T-helper 1 cell treated with Interleukin-12 subunit alpha and Interleukin-12 subunit beta and Interleukin-4 antibody, amounts not matched to agents 30 ng/mL and 1 ng/mL, for 36 hours (primary cell): ENCODE measurements around the gene CACNA1B. TPM values are rescaled to one million over a fixed set of nuclear protein-coding genes. Genes with fewer than 3 reads are reported as not detected.
"Not testable (repeated sequence)": the region's sequence is repeated elsewhere in the genome, so short reads cannot be mapped to it uniquely, and the experiment has no call there.

Source experiments
- intact Hi-C: fragments of 100-400 bp; cut with micrococcal nuclease; formaldehyde crosslinking; loops from one replicate; pipeline ENCODE4 v1.15.1; 2024
- total RNA-seq: library from RNA; stranded (reverse); gene quantifications from 2 replicates; pipeline ENCODE4 v1.2.3, GENCODE V29; 2022

The CACNA1B gene
- total RNA-seq, 1 donor from 2014 or later, result 0.07 TPM

GRCh38 chr9:138126858-138127584 is 249.4 kb downstream of the CACNA1B start:
- intact Hi-C loops, result not testable (repeated sequence)

DNA sequence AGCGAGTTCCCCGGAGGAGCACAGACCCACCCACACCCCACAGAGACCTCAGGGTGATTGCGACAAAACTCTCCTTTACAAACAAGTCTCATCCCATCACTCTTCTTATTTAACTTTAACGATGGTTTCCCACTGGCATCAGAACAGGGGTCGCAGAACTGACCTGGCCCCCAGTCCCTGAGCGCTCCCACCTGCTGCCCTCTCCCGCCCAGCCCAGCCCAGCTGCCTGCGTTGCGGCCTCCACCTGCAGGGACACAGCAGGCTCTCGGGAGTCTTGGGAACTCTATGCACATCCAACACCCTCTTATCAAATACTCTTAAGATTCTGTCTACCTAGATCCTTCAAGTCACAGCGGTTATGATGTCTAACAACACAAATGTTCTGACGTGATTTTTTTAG is 250.4 kb downstream of the CACNA1B start:
- intact Hi-C loops, result not testable (repeated sequence)

DNA sequence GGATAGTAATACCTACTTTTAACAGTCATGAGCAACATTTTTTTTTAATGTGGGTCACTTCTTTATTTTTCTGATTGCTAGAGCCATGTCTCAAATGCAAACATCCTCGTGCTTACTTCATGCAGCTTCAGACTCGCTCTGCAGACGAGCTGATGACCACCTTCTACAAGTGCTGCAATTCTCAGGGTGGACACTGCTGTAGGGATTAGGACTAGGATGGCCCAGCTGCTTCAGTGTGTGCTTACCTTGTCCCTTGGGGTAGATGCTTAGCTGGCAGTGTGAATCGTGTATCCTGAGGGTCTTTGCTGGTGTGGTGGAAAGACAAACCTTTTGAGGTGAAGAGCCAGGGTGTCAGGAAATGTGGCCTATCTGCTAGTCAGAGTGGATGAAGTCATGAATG is 251.7 kb downstream of the CACNA1B start:
- intact Hi-C loops, result not testable (repeated sequence)

- intact Hi-C loops, result not testable (repeated sequence)
These were observed 255.5 kb downstream of the CACNA1B start for GRCh38 chr9:138132946-138133705.

GRCh38 chr9:138134581-138134980 is 257.0 kb downstream of the CACNA1B start:
- intact Hi-C loops, result not testable (repeated sequence)

GRCh38 chr9:138139096-138139495 is 261.5 kb downstream of the CACNA1B start:
- intact Hi-C loops, result not testable (repeated sequence)

DNA sequence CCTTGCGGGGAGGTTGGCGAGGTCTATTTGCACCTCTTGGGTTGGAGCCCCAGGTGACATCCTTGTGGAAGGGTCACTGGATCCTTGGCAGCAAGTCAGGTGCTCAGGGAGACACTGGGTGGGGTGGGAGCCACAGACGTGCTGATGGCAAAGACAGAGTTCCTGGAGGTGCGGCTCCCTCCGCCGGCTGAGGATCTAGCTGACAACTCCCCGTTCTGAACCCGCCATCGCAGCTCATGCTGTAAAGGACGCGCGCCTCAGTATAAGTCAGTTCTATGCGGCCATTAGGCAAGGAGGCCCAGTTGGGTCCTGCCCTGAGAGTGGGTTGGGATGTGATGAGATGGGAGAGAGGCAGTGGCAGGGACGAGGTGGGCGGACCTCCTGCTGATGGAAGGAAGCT is 263.4 kb downstream of the CACNA1B start:
- intact Hi-C loops, result not testable (repeated sequence)

- intact Hi-C loops, result not testable (repeated sequence)
These were observed 265.1 kb downstream of the CACNA1B start for GRCh38 chr9:138142528-138143244.

GRCh38 chr9:138143491-138143890 is 265.9 kb downstream of the CACNA1B start:
- intact Hi-C loops, result not testable (repeated sequence)

GRCh38 chr9:138147556-138147955 is 270.0 kb downstream of the CACNA1B start:
- intact Hi-C loops, result not testable (repeated sequence)

DNA sequence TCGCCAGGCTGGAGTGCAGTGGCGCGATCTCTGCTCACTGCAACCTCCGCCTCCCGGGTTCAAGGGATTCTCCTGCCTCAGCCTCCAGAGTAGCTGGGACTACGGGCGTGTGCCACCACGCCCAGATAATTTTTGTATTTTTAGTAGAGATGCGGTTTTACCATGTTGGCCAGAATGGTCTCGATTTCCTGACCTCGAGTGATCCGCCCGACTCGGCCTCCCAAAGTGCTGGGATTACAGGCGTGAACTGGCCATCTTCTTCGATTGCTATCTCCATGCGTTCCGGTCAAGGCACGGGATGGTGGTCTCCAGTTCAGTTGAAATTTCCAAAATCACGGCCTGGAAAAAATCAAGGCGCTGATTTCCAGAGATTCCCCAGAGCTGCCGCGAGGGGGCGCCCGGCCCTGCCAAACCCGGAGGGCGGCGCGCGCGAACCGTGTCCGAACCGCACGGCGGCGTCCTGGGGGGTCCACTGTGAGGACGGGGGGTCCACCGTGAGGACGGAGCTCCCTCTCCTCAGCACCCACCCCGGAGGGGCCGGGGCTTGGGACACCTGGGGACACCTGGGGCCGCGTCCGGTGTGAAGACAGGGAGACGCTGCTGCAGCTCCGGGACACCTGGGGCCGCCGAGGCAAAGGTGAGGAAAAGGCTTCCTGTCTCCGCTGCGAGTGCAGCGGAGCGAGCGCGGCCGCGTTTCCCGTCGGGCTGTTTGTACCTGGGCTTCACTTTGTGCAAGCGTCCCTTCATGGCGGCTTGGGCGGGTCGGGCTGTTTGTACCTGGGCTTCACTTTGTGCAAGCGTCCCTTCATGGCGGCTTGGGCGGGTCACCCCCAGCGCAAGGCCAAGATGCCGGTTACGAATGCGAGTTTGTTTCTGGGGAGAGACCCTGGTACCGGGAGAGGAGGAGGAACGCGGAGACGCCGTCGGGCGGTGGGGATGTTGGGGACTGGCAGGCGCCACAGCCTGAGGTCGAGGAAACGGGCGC is 272.4 kb downstream of the CACNA1B start:
- intact Hi-C loops, result not testable (repeated sequence)

DNA sequence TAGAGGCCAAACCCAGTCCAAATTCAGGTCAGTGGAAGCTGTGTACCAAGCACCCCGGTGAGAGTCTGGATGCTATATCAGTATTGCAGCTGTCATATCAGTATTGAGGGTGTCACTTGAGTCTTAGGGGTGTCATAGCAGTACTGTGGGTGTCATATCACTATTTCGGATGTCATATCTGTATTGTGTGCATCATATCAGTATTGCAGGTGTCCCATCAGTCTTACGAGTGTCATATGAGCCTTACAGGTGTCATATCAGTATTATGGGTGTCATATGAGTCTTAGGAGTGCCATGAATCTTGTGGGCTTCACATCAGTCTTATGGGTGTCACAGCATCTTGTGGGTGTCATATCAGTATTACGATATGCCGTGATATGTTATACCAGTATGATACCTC is 278.2 kb downstream of the CACNA1B start:
- intact Hi-C loops, result not testable (repeated sequence)

DNA sequence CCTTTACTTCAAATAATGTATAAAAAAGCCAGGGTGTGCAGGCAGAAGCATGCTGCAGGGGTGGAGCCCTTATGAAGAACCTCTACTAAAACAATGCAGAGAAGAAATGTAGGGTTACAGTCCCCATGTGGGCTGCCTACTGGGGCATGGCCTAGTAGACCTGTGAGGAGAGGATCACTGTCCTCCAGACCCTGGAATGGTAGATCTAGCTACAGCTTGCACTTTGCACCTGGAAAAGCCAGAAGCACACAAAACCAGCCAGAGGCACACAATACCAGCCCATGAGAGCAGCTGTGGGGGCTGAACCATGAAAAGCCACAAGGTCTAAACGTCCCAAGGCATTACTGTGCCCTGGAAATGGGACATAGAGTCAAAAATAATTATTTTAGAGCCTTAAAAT is 289.2 kb downstream of the CACNA1B start:
- intact Hi-C loops, result not testable (repeated sequence)
